Gastroesophageal sphincter (tissue), 4 donors: ENCODE results near the gene SLC4A5. TPM values are rescaled to one million over a fixed set of nuclear protein-coding genes. Genes with fewer than 3 reads are reported as not detected.

Experiments used
- ATAC-seq: fragments of 150-250 bp; one replicate; pipeline ENCODE4 v1.9.1; 2016; ENCODE audit warnings: mild to moderate bottlenecking, moderate library complexity
- H3K27ac ChIP-seq, 4 donors: fragments of 200-600 bp; sonication (generic) in 3 of 4; 1 replicate in 3 of 4; 2 replicates in 1 of 4; pipeline ENCODE4 v1.5.1; 2016 to 2019
- H3K27me3 ChIP-seq: fragments of 200-600 bp; sonication (generic); one replicate; pipeline ENCODE4 v1.5.1; 2019
- H3K36me3 ChIP-seq, 2 donors: fragments of 200-600 bp; sonication (generic); one replicate each; pipeline ENCODE4 v1.5.1; 2019; ENCODE audit warnings: control low read depth in 1 of 2
- H3K4me1 ChIP-seq, 3 donors: fragments of 200-600 bp; sonication (generic); 1 replicate in 2 of 3; 2 replicates in 1 of 3; pipeline ENCODE4 v1.5.1; 2016 to 2019; ENCODE audit warnings: control low read depth in 2 of 3
- H3K4me3 ChIP-seq, 2 donors: fragments of 200-600 bp; sonication (generic); one replicate each; pipeline ENCODE4 v1.5.1; 2019; ENCODE audit warnings: mild to moderate bottlenecking in 1 of 2, moderate library complexity in 1 of 2
- H3K9me3 ChIP-seq, 3 donors: fragments of 200-600 bp; sonication (generic); one replicate each; pipeline ENCODE4 v1.5.1; 2017 to 2019; ENCODE audit warnings: control low read depth in 2 of 3
- CTCF ChIP-seq, 4 experiments: fragments of 200-600 bp in 2 of 4; fragments of 450-650 bp in 2 of 4; sonication (generic) in 1 of 4; IDR thresholded peaks; one replicate each; pipeline ENCODE4 v1.5.1; 2017 to 2019; ENCODE audit warnings: antibody characterized with exemption in 4 of 4, mild to moderate bottlenecking in 2 of 4, moderate library complexity in 2 of 4
- EP300 ChIP-seq: sonication (generic); formaldehyde crosslinking; IDR thresholded peaks from one replicate; pipeline ENCODE4 v1.6.1; 2017; ENCODE audit warnings: antibody characterized with exemption, mild to moderate bottlenecking
- POLR2A ChIP-seq, 2 donors: fragments of 450-650 bp; IDR thresholded peaks; one replicate each; pipeline ENCODE4 v1.6.1; 2017; ENCODE audit warnings: antibody characterized with exemption in 2 of 2, mild to moderate bottlenecking in 2 of 2, moderate library complexity in 1 of 2
- POLR2AphosphoS5 ChIP-seq: sonication (generic); formaldehyde crosslinking; IDR thresholded peaks from one replicate; pipeline ENCODE4 v1.6.1; 2017; ENCODE audit warnings: antibody characterized with exemption
- WGBS, 2 donors: methylation state at CpG; one replicate each; pipeline ENCODE4 v1.1.5; 2018; ENCODE audit warnings: low coverage in 1 of 2; 5-methylcytosine and 5-hydroxymethylcytosine counted together
- total RNA-seq, 4 donors: library from RNA; depleted of rRNA; stranded (reverse); fragments of >200 nt; gene quantifications; one replicate each; pipeline ENCODE4 v1.1.0, GENCODE V29; 2016

The SLC4A5 gene
- total RNA-seq, 4 donors from 2014 or later: 1.8 to 9.4 (median 5.0) TPM

GRCh38 chr2:74325815-74326214 lies 17.4 kb downstream of the SLC4A5 start:
- 88 to 100% methylated on average over 1 to 2 of the region's 2 CpGs for WGBS, 2 donors
- Histone ChIP-seq H3K27ac (no peak overlapping the region), H3K4me3 (no peak overlapping the region), H3K27me3 (no peaks in the 10 kb centered on the region), H3K4me1 (no peaks in the 10 kb centered on the region), H3K36me3 (peaks cover 0 to 45% of the 10 kb centered on the region in 2 donors), H3K9me3 (no peaks in the 10 kb centered on the region)
- TF ChIP-seq POLR2AphosphoS5 (no peak), EP300 (no peak), POLR2A (IDR thresholded peaks at IDR 0.05) (no peak)
- ATAC-seq: no peak

- 70 to 100% methylated on average over 2 of the region's 2 CpGs for WGBS, 2 donors
- no peak for TF ChIP-seq EP300
These were observed 21.5 kb downstream of the SLC4A5 start for GRCh38 chr2:74321737-74322136.

GRCh38 chr2:74317701-74318100 lies 25.5 kb downstream of the SLC4A5 start:
- Histone ChIP-seq H3K27me3 (no peaks in the 10 kb centered on the region), H3K27ac (no peak overlapping the region), H3K4me1 (no peaks in the 10 kb centered on the region), H3K9me3 (no peaks in the 10 kb centered on the region), H3K36me3 (peaks cover 0 to 30% of the 10 kb centered on the region in 2 donors), H3K4me3 (no peak overlapping the region)
- no peak for ATAC-seq
- TF ChIP-seq POLR2A (IDR thresholded peaks at IDR 0.05) (no peak), EP300 (no peak), CTCF (IDR thresholded peaks at IDR 0.05) (no peak), POLR2AphosphoS5 (no peak)

More at GRCh38 chr2:74321737-74322136, 21.5 kb downstream of the SLC4A5 start:
- no peaks in the 10 kb centered on the region for H3K27me3 ChIP-seq
- no peak overlapping the region for H3K4me3 ChIP-seq
- H3K9me3 ChIP-seq: no peaks in the 10 kb centered on the region
- no peak overlapping the region for H3K27ac ChIP-seq
- no peak for ATAC-seq
- no peaks in the 10 kb centered on the region for H3K4me1 ChIP-seq
- H3K36me3 ChIP-seq: peaks cover 0 to 15% of the 10 kb centered on the region in 2 donors

GRCh38 chr2:74316627-74317295 lies 26.5 kb downstream of the SLC4A5 start:
- peaks cover 0 to 35% of the 10 kb centered on the region in 2 donors for H3K36me3 ChIP-seq
- TF ChIP-seq EP300 (no peak), POLR2A (IDR thresholded peaks at IDR 0.05) (no peak), POLR2AphosphoS5 (no peak), CTCF (IDR thresholded peaks at IDR 0.05) (no peak)
- WGBS, 2 donors: 66 to 76% methylated on average over 5 to 6 of the region's 6 CpGs
- ATAC-seq: no peak
- H3K4me3 ChIP-seq: no peak overlapping the region
- H3K4me1 ChIP-seq: no peaks in the 10 kb centered on the region
- no peaks in the 10 kb centered on the region for H3K27me3 ChIP-seq
- H3K27ac ChIP-seq: no peak overlapping the region
- no peaks in the 10 kb centered on the region for H3K9me3 ChIP-seq

- H3K4me3 ChIP-seq: no peak overlapping the region
- WGBS, 2 donors: 58 to 67% methylated on average over 2 to 3 of the region's 5 CpGs
- no peaks in the 10 kb centered on the region for H3K9me3 ChIP-seq
- ATAC-seq: no peak
- H3K27me3 ChIP-seq: no peaks in the 10 kb centered on the region
- H3K36me3 ChIP-seq: peaks cover 0 to 28% of the 10 kb centered on the region in 2 donors
- TF ChIP-seq POLR2AphosphoS5 (no peak), POLR2A (IDR thresholded peaks at IDR 0.05) (no peak), CTCF (IDR thresholded peaks at IDR 0.05) (no peak), EP300 (no peak)
- no peaks in the 10 kb centered on the region for H3K4me1 ChIP-seq
- no peak overlapping the region for H3K27ac ChIP-seq
These were observed 29.1 kb downstream of the SLC4A5 start for GRCh38 chr2:74314107-74314506.

- Histone ChIP-seq H3K27me3 (no peaks in the 10 kb centered on the region), H3K27ac (no peak overlapping the region), H3K36me3 (peaks cover 0 to 28% of the 10 kb centered on the region in 2 donors), H3K9me3 (no peaks in the 10 kb centered on the region), H3K4me1 (no peaks in the 10 kb centered on the region), H3K4me3 (no peak overlapping the region)
- WGBS, 2 donors: 86 to 100% methylated on average over 1 of the region's 2 CpGs
- TF ChIP-seq POLR2AphosphoS5 (no peak), POLR2A (IDR thresholded peaks at IDR 0.05) (no peak), CTCF (IDR thresholded peaks at IDR 0.05) (no peak), EP300 (no peak)
- ATAC-seq: no peak
These were observed 29.7 kb downstream of the SLC4A5 start for GRCh38 chr2:74313497-74313896.
